ENCODE results near the gene PKP2.

GRCh38 chr12:32789446-32789845 is 107.1 kb downstream of the PKP2 start:
- no peak for TF ChIP-seq CTCF (IDR thresholded peaks at IDR 0.05)
- TF ChIP-seq POLR2A (IDR thresholded peaks at IDR 0.05): no peak
- TF ChIP-seq POLR2AphosphoS5 (IDR thresholded peaks at IDR 0.05): no peak

Data from breast epithelium (tissue), 3 donors.